Adrenal gland (tissue), 5 donors: ENCODE data around the gene CMC2.

ENCODE experiments used
- CTCF ChIP-seq, 6 experiments: fragments of 450-650 bp in 4 of 6; fragments of 200-600 bp in 2 of 6; sonication (generic) in 1 of 6; IDR thresholded peaks; 1 replicate in 5 of 6; 2 replicates in 1 of 6; pipeline versions ENCODE4 v1.5.1 to v1.8.0; 2016 to 2021; ENCODE audit warnings: antibody characterized with exemption in 6 of 6, mild to moderate bottlenecking in 2 of 6, moderate library complexity in 1 of 6
- POLR2A ChIP-seq, 2 donors: fragments of 450-650 bp; IDR thresholded peaks; one replicate each; pipeline ENCODE4 v1.6.1; 2017; ENCODE audit warnings: antibody characterized with exemption in 2 of 2, mild to moderate bottlenecking in 2 of 2, moderate library complexity in 1 of 2
- donor health status: DM: no; HTN: no; CAD: no.

- TF ChIP-seq POLR2A (IDR thresholded peaks at IDR 0.05) (no peak), CTCF (IDR thresholded peaks at IDR 0.05) (no peak)
These were observed 8.6 kb downstream of the CMC2 start for GRCh38 chr16:80997964-80998620.
